Regular cardiac myocyte (primary cell): Measurements from ENCODE around the gene FSD1. TPM values are rescaled to one million over a fixed set of nuclear protein-coding genes. Genes with fewer than 3 reads are reported as not detected.

ENCODE experiments used
- total RNA-seq: library from RNA; depleted of rRNA; stranded (reverse); fragments of >200 nt; gene quantifications from 2 replicates; pipeline ENCODE4 v1.2.3, GENCODE V29; 2014

The FSD1 gene
- total RNA-seq, result 4.5 and 12.8 TPM in 2 replicates

DNA sequence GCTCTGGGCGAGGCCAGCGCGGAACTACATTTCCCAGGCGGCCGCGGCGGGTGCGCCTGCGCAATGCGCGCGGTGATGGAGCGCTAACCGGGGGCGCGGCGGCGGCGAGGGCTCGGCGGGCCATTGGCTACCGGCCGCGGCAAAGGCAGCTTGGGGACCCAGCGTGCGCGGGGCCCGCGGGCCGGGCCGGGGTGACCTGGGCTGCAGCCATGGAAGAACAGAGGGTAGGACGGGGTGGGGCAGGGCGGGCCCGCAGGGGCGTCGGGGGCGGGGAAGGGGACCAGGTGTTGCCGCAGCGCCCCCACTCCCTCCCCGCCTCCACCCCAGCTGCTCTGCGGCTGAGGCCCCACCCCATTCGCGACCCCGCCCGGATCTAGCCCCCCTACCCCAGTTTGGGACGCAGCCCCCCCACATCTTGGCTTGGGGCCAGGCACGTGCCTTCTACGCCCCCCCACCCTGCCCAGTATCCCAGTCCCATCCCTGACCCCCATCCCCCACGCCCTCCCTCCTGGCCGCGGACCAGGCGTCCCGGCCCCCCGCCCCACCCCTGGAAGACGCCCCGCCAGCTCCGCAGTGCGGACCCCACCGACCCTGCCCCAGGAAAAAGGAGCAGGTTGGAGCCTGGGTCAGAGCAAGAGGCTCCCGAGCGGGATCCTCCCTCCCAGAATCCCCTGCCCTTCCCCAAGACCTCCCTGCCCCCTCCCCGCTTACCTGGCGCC lies at the start of gene FSD1:
FSD1 (plus strand) TSS at position 61 of the 719 bp plus-strand sequence; CDS start at position 210, 149 bp downstream.

DNA sequence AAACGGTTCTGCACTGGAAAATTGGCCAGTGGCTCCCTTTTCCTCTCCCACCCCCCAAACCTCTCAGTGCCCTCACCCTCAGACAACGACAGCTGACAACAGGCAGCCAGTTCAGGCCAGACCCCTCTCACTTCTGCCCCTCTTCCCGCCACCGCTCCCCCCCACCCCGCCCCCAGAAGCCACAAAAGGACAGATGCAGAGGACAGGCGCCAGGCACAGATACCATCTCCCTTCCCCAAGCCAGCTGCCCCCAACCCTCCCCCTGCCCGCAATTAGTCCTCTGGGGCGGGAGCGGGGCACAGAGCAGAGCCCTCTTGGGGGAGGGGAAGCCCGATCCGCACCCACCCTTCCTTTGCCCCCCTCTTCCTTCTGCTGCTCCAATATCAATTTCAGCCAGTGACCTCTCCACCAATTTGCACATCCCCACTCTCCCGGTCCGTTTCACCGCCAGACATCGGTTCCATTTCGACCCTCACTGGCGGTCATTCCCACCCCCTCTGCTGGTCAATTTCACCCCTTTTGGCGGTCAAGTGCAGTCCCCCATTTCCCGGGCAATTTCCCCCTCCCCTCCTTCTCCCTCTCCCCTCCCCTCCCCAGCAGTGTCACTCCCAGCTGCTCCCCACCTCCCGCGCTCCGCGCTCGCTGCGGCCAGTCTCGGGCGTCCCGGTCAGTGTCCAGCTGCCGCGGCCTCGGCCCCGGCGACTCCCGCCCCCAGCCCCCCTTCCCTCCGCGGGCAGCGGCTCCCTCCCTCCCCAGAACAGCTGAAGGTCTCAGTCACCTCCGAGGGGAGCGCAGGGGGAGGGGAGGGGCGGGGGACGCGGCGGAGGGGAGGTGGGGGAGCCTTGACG lies 25.8 kb upstream of the FSD1 start, which contains the start of gene SHD:
SHD (plus strand) TSS at position 848 of the 848 bp plus-strand sequence. CDS start 798 bp downstream, outside the sequence.

DNA sequence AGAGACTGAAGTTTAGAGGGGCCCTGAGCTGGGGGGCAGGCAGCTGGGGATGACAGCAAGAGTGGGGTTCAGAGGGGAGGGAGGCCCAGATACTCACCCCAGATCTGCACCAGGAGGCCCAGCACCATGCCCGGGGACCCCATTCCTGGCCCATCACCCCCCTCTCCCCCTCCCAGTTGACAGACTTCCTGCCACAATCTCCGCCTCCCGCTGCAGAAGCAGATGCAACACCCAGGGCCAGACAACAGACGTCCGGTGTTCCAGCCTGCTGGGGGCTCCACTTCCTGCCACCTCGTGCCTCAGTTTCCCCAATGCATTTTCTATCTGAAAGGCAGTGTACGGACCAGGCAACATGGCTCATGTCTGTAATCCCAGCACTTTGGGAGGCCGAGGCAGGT lies 2.2 kb upstream of the FSD1 start, which contains the start of gene TMIGD2:
TMIGD2 (minus strand) TSS at position 147 of the 398 bp plus-strand sequence; CDS start at position 143, 4 bp downstream.

DNA sequence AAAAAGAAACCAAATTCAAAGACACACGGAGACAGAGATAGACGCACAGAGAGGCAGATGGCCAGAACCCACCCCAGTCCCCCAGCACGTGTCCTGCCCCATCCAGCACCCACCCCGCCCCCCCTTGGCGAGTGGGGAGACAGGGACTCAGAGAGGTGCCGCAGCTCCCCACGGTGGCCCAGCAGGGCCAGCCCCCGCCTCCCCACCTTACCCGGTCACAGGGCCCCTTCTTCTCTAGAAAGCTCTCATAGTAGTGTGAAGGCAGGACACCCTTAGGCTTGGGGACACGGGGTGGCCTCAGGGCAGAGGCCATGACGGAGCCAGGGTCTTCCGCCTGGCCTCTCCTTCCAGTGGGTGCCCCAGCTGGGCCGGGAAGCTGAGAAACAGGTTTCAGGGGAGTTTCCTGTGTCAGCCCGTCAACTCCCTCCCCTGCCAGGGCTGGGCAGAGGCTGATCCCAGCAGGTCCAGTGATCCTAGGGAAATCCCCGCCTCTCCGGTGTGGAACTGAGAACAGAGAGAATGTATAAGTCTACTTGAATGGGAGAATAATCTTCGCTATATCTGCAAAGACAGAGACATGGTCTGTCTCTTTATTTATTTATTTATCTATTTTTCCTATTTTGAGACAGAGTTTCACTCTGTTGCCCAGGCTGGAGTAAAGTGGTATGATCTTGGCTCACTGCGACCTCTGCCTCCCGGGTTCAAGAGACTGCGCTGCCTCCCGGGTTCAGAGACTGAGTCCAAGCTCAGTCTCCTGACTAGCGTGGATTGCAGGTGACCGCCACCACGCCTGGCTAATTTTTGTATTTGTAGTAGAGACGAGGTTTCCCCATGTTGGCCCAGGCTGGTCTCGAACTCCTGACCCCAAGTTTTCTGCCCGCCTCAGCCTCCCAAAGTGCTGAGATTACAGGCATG lies 34.3 kb downstream of the FSD1 start, which contains the start of gene STAP2:
STAP2 (minus strand) TSS at position 387 of the 915 bp plus-strand sequence; CDS start at position 313, 74 bp downstream.

DNA sequence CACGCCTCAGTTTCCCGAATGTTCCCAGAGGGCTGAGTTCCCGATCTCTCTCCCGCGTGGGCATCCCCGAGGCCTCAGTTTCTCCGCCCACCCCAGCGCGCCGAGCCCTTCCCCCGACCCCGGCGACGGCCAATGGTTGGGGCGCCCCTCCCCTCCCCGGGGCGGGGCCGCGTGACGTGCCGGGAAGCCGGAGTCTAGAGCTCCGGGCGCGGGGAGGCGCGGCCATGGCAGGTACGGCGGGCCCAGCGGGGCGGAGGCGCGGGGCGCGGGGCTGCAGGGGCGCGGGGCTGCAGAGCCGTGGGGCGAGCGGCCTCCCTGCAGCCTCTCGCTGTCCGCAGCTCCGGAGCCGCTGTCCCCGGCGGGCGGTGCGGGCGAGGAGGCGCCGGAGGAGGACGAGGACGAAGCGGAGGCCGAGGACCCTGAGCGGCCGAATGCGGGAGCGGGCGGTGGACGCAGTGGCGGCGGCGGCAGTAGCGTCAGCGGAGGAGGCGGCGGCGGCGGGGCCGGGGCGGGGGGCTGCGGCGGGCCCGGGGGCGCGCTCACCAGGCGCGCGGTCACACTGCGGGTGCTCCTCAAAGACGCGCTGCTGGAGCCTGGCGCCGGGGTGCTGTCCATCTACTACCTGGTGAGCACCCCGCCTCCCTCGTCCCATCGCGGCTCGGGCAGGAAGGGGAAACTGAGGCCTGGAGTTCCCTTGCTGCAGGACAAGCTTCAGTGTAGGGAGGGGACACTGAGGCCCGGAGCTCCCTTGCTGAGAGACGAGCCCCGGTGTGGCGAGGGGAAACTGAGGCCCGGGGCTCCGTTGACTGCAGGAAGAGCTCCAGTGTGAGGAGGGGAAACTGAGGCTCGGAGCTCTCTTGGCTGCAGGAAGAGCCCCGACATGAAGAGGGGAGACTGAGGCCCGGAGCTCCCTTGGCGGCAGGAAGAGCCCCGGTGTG lies 39.2 kb downstream of the FSD1 start, which contains the start of gene MPND:
MPND (plus strand) TSS at position 193 of the 938 bp plus-strand sequence; CDS start at position 225, 32 bp downstream.

Other genes with a start within 250 kb of the FSD1 start
- gene ZBTB7A, start 237.7 kb upstream of the FSD1 start, total RNA-seq, result 15.8 and 19.7 TPM in 2 replicates
- gene MAP2K2, start 180.5 kb upstream of the FSD1 start, total RNA-seq, result 98.9 and 112 TPM in 2 replicates
- not detected in 2 replicates for gene CREB3L3, start 151.0 kb upstream of the FSD1 start, total RNA-seq
- gene SIRT6, start 122.0 kb upstream of the FSD1 start, total RNA-seq, result 9.0 and 16.3 TPM in 2 replicates
- 1.2 and 2.3 TPM in 2 replicates for gene ANKRD24, start 121.9 kb upstream of the FSD1 start, total RNA-seq
- gene EBI3, start 75.1 kb upstream of the FSD1 start, total RNA-seq, result 0.19 and 0.28 TPM in 2 replicates
- 9.0 and 16.1 TPM in 2 replicates for gene YJU2, start 57.5 kb upstream of the FSD1 start, total RNA-seq
- not detected in 2 replicates for gene SHD, start 25.3 kb upstream of the FSD1 start, total RNA-seq
- gene TMIGD2, start 2.2 kb upstream of the FSD1 start, total RNA-seq, result not detected in 2 replicates
- 2.3 and 5.6 TPM in 2 replicates for gene STAP2, start 34.2 kb downstream of the FSD1 start, total RNA-seq
- gene MPND, start 39.0 kb downstream of the FSD1 start, total RNA-seq, result 3.8 and 4.5 TPM in 2 replicates
- 25.7 and 56.7 TPM in 2 replicates for gene SH3GL1, start 95.9 kb downstream of the FSD1 start, total RNA-seq
- 3.9 and 33.7 TPM in 2 replicates for gene CHAF1A, start 98.0 kb downstream of the FSD1 start, total RNA-seq
- 78.4 and 90.2 TPM in 2 replicates for gene UBXN6, start 153.2 kb downstream of the FSD1 start, total RNA-seq
- 38.6 and 69.4 TPM in 2 replicates for gene HDGFL2, start 167.7 kb downstream of the FSD1 start, total RNA-seq
- 0.28 TPM in 1 of 2 replicates, not detected in the other for gene PLIN4, start 213.9 kb downstream of the FSD1 start, total RNA-seq
- gene PLIN5, start 230.6 kb downstream of the FSD1 start, total RNA-seq, result not detected in 2 replicates
- not detected in 2 replicates for gene LRG1, start 235.4 kb downstream of the FSD1 start, total RNA-seq